SK-N-SH (cell line): ENCODE results near the gene CNTN4.

Experiments
- CTCF ChIP-seq: fragments of 200-600 bp; sonication (generic); IDR thresholded peaks from 2 replicates; pipeline ENCODE4 v1.6.1; 2017; ENCODE audit warnings: antibody characterized with exemption, mild to moderate bottlenecking, moderate library complexity
- ELF1 ChIP-seq: IDR thresholded peaks from 2 replicates; pipeline ENCODE4 v1.4.0; 2012
- FOXJ3 ChIP-seq: sonication (generic); formaldehyde crosslinking; IDR thresholded peaks from 2 replicates; pipeline ENCODE4 v1.5.1; 2020; ENCODE audit warnings: mild to moderate bottlenecking, missing genetic modification reagents
- GATA2 ChIP-seq: sonication (generic); formaldehyde crosslinking; IDR thresholded peaks from 2 replicates; pipeline ENCODE4 v1.5.0; 2020; ENCODE audit warnings: mild to moderate bottlenecking, missing genetic modification reagents
- MAX ChIP-seq: IDR thresholded peaks from 2 replicates; pipeline ENCODE4 v1.4.0; 2012; ENCODE audit warnings: low read depth
- POLR2AphosphoS5 ChIP-seq: IDR thresholded peaks from 2 replicates; pipeline ENCODE4 v1.6.1; 2012; ENCODE audit warnings: low read depth, low read length
- RAD21 ChIP-seq: IDR thresholded peaks from 2 replicates; pipeline ENCODE4 v1.6.1; 2012; ENCODE audit warnings: mild to moderate bottlenecking, low read length
- SIN3A ChIP-seq: IDR thresholded peaks from 2 replicates; pipeline ENCODE4 v1.6.1; 2012; ENCODE audit warnings: low read depth, mild to moderate bottlenecking, low read length, moderate library complexity, borderline replicate concordance
- TAF1 ChIP-seq: IDR thresholded peaks from 2 replicates; pipeline ENCODE4 v1.6.1; 2012; ENCODE audit warnings: low read depth, mild to moderate bottlenecking, low read length, moderate library complexity, borderline replicate concordance
- YY1 ChIP-seq: IDR thresholded peaks from 2 replicates; pipeline ENCODE4 v1.4.0; 2012; ENCODE audit warnings: low read depth, mild to moderate bottlenecking

- TF ChIP-seq CTCF (no peak), RAD21 (no peak), FOXJ3 (no peak), GATA2 (CRISPR knock-in tag) (no peak), SIN3A (no peak), POLR2AphosphoS5 (no peak), YY1 (no peak), ELF1 (no peak), TAF1 (no peak), MAX (no peak)
Observed at GRCh38 chr3:2879587-2879986, 780.9 kb downstream of the CNTN4 start.
